LoVo (cell line): Measurements from ENCODE around the gene OASL.
A peak's percentile ranks its signal among the peaks of the same experiment; 100 is the strongest.

Experiments
- DNase-seq: peaks from one replicate; pipeline ENCODE4 v3.0.0-alpha.2; 2016; ENCODE audit warnings: low spot score

OASL gene

DNA sequence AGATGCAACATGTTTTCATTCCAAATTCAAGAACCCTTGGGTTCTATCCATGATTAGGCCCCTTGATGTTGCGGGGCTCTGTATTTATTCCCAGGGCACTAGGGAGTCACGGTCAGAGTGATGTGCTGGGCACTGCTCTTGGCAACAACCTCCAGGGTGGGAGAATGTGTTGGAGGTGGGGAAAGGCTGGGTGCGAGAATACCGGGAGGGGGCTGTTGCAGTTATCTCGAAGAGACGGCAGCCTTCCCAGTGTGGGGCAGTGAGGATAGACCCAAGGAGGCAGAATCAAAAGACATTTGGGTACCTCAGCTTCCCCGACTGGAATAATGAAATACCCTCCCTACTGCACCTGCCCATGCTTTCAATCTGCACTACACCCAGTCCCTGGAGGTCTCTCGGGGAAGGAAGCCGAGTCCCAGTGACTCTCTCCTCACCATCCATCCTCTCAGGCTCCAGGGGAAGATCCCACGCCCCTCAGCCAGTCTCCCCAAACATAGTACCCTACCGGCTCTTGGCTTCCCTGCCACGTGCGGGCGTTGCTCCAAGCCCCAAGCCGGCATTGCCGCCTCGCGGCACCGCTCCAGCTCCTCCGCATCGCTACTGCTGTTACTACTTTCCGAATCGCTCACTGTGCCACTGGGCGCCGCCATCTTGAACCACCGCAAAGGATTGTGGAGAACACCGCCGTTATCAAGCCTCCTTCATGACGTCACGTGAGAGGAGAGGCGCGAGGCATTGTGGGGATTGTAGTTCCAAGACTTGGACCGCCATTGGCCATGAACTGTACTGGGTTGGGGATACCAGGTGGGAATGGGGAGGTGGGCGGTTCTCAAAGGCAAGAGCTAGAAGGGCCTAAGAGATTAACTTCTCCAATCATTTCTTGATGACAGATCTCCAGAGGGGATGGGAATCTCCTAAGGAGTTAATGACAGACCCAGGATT, 22.9 kb downstream of the OASL start, which contains the start of gene C12orf43:
Gene C12orf43 (minus strand): TSS at position 663 of the 942 bp plus-strand sequence. CDS start 13 bp downstream, at position 650.
- peak; percentile 95 for DNase-seq

DNA sequence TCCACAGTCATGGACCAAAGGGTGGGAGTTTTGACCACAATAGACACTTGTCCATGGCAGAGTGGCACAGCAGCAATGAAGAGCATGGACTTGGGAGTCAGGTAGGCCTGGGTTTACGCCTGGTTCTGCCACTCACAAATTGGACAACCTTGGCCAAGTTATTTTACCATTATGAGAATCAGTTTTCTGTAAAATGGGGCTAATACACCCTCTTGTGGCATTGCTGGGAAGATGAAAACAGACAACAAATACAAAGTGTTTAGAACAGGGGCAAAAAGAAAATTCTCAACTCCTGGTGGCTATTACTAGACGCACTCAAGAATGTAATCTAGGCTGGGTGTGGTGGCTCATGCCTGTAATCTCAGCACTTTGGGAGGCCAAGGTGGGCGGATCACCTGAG, 25.3 kb downstream of the OASL start:
- DNase-seq = no peak

- DNase-seq = no peak
Observed at GRCh38 chr12:121011820-121012219, 27.2 kb downstream of the OASL start.

- DNase-seq = no peak
Observed at GRCh38 chr12:121010860-121011259, 28.2 kb downstream of the OASL start.

GRCh38 chr12:121009741-121010140, 29.3 kb downstream of the OASL start:
- peak; percentile 41 for DNase-seq

- DNase-seq = no peak
Observed at GRCh38 chr12:121008347-121009098, 30.5 kb downstream of the OASL start.

- DNase-seq = peak; percentile 40
Observed at GRCh38 chr12:121005346-121005815, 33.7 kb downstream of the OASL start.

DNA sequence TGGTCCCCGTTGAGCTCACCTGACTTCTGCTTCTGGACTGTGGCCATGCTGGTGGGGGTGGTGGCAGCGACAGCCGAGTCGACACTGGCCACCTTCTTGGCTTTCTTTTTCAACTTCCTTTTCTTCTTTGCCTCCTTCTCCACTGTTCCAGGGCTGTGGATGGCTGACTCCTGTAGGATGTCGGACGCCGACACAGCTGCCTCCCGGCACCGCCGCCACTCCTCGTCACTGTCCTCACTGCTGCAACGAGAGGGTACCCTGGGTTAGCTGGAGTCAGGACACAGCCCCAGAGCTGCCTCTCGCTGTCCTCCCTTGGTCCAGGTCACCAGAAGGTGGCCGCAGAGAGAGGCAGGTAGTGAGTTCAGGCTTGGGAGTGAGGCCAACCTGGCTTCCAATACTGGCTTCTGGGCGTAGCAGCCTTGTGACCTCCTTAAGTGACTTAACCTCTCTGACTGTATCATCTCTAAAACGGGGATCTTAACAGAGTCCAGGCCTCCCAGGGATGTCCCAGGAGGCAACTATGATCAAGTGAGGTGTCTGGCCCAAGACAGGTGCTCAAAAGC, 34.7 kb downstream of the OASL start:
- no peak for DNase-seq

DNA sequence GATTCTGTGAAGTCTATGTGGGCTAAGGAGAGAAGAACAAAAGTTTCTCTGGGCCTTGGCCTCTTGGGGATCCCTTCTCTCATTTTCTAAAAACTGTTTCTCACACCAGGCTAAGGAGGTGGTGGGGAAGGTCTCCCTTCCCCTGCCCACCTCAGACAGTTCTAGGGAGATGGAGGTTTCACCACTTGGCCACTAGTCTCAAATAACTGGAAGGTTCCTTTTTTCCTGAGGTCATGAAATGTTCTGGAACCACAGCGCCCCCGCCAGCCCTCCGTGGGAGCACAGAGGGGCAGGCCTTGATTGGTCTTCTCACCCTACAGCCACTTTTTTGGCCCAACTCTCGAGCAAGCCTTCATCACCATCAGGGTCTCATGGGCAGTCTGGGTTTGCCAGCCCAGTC, 35.4 kb downstream of the OASL start:
- DNase-seq = no peak

GRCh38 chr12:121001841-121002483, 37.1 kb downstream of the OASL start:
- DNase-seq = no peak

GRCh38 chr12:121001060-121001459, 38.0 kb downstream of the OASL start:
- DNase-seq = no peak

DNA sequence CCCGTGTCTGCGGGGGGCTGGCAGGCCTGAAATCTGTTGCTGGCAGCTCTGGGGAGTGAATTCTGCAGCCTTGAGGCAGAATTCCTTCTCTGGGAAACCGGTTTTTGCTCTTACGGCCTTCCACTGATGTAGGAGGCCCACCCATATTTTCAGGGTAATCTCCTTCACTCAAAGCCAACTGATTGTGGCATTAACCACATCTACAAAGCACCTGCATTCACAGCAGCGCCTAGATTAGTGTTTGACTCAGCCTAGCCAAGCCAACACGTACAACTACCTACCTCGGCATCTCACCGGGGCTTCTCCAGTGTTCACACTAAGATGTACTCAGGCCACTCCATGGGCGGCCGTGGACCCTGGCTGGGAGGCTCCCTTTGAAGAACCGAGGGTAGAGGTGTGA, 38.5 kb downstream of the OASL start:
- DNase-seq = no peak

GRCh38 chr12:120999191-121000120, 39.6 kb downstream of the OASL start:
- DNase-seq = no peak

DNA sequence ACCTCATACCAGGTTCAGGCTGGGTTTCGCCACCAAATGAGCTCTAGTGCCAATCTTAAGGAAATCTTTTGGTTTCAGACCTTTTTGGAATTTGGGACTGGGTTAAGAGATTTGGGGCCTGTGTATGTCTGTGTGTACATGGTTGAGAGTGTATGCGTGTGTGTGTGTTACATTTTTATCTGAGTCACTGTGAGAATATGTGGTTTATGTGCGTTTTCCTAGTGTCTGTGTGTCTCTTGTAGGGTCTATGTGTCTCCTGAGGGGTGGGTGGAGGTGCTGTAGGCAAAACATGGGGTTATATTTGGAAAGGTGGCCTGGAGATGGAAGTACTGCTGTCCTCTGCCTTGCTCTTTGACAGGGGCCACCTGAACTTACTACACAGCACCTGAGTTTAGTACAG, 40.6 kb downstream of the OASL start:
- no peak for DNase-seq

DNA sequence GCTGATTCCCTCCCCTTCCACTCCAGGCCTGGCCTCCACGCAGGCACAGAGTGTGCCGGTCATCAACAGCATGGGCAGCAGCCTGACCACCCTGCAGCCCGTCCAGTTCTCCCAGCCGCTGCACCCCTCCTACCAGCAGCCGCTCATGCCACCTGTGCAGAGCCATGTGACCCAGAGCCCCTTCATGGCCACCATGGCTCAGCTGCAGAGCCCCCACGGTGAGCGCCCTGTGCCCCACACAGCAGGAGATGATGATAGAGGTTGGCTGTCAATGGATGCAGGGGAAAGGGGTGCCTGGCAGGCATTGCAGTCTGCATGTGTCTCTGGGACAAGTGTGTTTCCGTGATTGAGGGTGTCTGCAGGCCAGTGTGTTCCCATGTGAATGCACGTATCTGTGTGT, 41.6 kb downstream of the OASL start:
- DNase-seq = no peak

DNA sequence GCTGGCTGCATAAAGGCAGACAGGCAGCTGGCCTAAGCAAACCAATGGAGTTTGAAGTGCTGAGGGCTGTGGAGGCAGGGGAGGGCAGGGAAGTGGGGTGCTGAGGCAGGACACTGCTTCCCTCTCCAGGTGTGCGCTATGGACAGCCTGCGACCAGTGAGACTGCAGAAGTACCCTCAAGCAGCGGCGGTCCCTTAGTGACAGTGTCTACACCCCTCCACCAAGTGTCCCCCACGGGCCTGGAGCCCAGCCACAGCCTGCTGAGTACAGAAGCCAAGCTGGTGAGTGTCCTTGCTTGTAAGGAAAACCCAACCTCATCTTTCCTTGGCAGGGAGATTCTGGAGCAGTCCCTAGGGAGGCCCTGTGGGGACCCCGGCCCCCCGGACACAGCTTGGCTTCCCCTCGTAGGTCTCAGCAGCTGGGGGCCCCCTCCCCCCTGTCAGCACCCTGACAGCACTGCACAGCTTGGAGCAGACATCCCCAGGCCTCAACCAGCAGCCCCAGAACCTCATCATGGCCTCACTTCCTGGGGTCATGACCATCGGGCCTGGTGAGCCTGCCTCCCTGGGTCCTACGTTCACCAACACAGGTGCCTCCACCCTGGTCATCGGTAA, 42.8 kb downstream of the OASL start:
- no peak for DNase-seq

DNA sequence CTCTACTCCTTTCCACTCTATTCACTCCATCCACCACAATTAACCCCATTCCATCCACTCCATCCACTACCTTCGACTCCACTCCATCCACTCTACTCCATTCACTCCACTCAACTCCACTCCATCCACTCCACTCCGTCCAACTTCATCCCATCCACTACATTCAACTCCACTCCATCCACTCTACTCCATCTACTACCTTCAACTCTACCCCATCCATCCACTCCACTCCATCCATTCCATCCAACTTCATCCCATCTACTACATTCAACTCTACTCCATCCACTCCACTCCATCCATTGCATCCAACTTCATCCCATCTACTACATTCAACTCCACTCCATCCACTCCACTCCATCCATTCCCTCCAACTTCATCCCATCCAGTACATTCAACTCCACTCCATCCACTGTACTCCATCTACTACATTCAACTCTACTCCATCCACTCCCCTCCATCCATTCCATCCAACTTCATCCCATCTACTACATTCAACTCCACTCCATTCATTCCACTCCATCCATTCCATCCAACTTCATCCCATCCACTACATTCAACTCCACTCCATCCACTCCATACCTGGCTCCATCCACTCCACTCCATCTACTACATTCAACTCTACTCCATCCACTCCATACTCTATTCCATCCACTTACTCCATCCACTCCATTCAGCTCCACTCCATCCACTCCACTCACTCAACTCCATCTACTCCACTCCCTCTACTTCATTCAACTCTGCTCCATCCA, 44.3 kb downstream of the OASL start:
- DNase-seq = no peak

DNA sequence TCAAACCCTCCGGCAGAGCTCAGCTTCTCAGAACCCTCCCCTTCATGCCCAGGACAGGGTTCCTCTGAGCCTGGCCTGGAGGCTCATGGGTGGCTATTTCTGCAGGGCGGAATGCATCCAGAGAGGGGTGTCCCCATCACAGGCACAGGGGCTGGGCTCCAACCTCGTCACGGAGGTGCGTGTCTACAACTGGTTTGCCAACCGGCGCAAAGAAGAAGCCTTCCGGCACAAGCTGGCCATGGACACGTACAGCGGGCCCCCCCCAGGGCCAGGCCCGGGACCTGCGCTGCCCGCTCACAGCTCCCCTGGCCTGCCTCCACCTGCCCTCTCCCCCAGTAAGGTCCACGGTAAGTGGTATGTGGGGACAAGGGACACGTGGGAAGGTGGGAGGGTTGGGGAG, 45.0 kb downstream of the OASL start:
- no peak for DNase-seq

GRCh38 chr12:120993496-120993895, 45.5 kb downstream of the OASL start:
- no peak for DNase-seq

- DNase-seq = no peak
Observed at GRCh38 chr12:120992989-120993388, 46.1 kb downstream of the OASL start.
